GM19351 (cell line): ENCODE data around the gene OR9I1.

Source experiments
- ATAC-seq: cut with Tn5 transposase; IDR thresholded peaks from one replicate; pipeline ENCODE4 v1.9.1; 2021; ENCODE audit warnings: mild to moderate bottlenecking, moderate library complexity; ENCODE audit not compliant: unreplicated experiment

The OR9I1 gene

GRCh38 chr11:58125469-58125868, at the start of gene OR9I1:
Gene OR9I1, minus strand, starts transcription at chr11:58125530. Its CDS starts 6,086 bp downstream, at chr11:58119444.
- ATAC-seq = no peak

GRCh38 chr11:58165504-58166106, 40.3 kb upstream of the OR9I1 start:
- no peak for ATAC-seq

GRCh38 chr11:58164990-58165389, 39.7 kb upstream of the OR9I1 start:
- ATAC-seq = no peak

- ATAC-seq = no peak
These were observed 39.1 kb upstream of the OR9I1 start for GRCh38 chr11:58164389-58164788.

GRCh38 chr11:58152781-58153180, 27.5 kb upstream of the OR9I1 start:
- ATAC-seq = no peak

GRCh38 chr11:58142761-58143160, 17.4 kb upstream of the OR9I1 start:
- ATAC-seq = no peak

- ATAC-seq = no peak
These were observed 9.8 kb upstream of the OR9I1 start for GRCh38 chr11:58135171-58135570.

GRCh38 chr11:58134151-58134550, 8.8 kb upstream of the OR9I1 start:
- ATAC-seq = no peak

GRCh38 chr11:58133309-58134076, 8.2 kb upstream of the OR9I1 start:
- ATAC-seq = no peak

GRCh38 chr11:58127350-58127749, 2.0 kb upstream of the OR9I1 start:
- no peak for ATAC-seq

GRCh38 chr11:58121096-58121495, 4.2 kb downstream of the OR9I1 start:
- no peak for ATAC-seq

GRCh38 chr11:58097437-58097836, 27.9 kb downstream of the OR9I1 start:
- ATAC-seq = no peak

GRCh38 chr11:58086528-58086927, 38.8 kb downstream of the OR9I1 start:
- no peak for ATAC-seq

- no peak for ATAC-seq
These were observed 49.5 kb downstream of the OR9I1 start for GRCh38 chr11:58075781-58076180.

GRCh38 chr11:58070585-58070984, 54.7 kb downstream of the OR9I1 start:
- ATAC-seq = no peak

GRCh38 chr11:58068655-58069054, 56.7 kb downstream of the OR9I1 start:
- ATAC-seq = no peak

GRCh38 chr11:58067685-58068084, 57.6 kb downstream of the OR9I1 start:
- ATAC-seq = no peak
